Ovary (tissue), 9 donors: ENCODE data around the gene SKA2. TPM values are rescaled to one million over a fixed set of nuclear protein-coding genes. Genes with fewer than 3 reads are reported as not detected.

ENCODE experiments used
- DNase-seq, 5 donors: peaks; one replicate each; pipeline ENCODE4 v3.0.0-alpha.2; 2019 to 2020
- H3K27ac ChIP-seq, 2 donors: fragments of 200-600 bp; one replicate each; pipeline versions ENCODE4 v1.5.1 to v1.8.0; 2019 to 2022
- H3K27me3 ChIP-seq: fragments of 200-600 bp; one replicate; pipeline ENCODE4 v1.8.0; 2022
- H3K36me3 ChIP-seq: fragments of 200-600 bp; sonication (generic); one replicate; pipeline ENCODE4 v1.5.1; 2019
- H3K4me1 ChIP-seq: one replicate; pipeline ENCODE4 v1.8.1; 2013; ENCODE audit warnings: mild to moderate bottlenecking, moderate library complexity; ENCODE audit not compliant: insufficient read depth
- H3K4me3 ChIP-seq: fragments of 200-600 bp; sonication (generic); one replicate; pipeline ENCODE4 v1.5.1; 2017
- H3K9me3 ChIP-seq, 2 donors: fragments of 200-600 bp in 1 of 2; sonication (generic) in 1 of 2; one replicate each; pipeline versions ENCODE4 v1.5.1 to v1.8.1; 2013 to 2019; ENCODE audit warnings: mild to moderate bottlenecking in 1 of 2, moderate library complexity in 1 of 2
- EP300 ChIP-seq: sonication (generic); formaldehyde crosslinking; IDR thresholded peaks from one replicate; pipeline ENCODE4 v1.6.1; 2017; ENCODE audit warnings: antibody characterized with exemption
- POLR2A ChIP-seq: fragments of 450-650 bp; IDR thresholded peaks from one replicate; pipeline ENCODE4 v1.6.1; 2017; ENCODE audit warnings: antibody characterized with exemption, mild to moderate bottlenecking, moderate library complexity
- WGBS, 3 donors: extraction: QIAGEN DNeasy Blood & Tissue Kit in 1 of 3; methylation state at CpG; one replicate each; pipeline versions ENCODE4 v1.1.5 to v1.1.7; 2013 to 2017; 5-methylcytosine and 5-hydroxymethylcytosine counted together
- intact Hi-C, 4 donors: fragments of 100-400 bp; cut with DNase I; formaldehyde crosslinking; loops; one replicate each; pipeline versions ENCODE4 v1.11.0 to v1.15.1; 2022 to 2023
- polyA plus RNA-seq, 2 donors: library from polyadenylated mRNA; stranded (reverse); fragments of 200-250 nt in 1 of 2; fragments of 350-450 nt in 1 of 2; fragmentation: Illumina TruSeq in 1 of 2; extraction: RNeasy Lipid Tissue Mini Kit (QIAGEN cat#74804) in 1 of 2; gene quantifications; one replicate each; pipeline ENCODE4 v1.2.3, GENCODE V29; 2013 to 2014
- total RNA-seq, 7 donors: library from RNA; depleted of rRNA in 2 of 7; stranded (reverse); fragments of >200 nt in 2 of 7; fragmentation: NEBNext Ultra II Directional in 3 of 7; extraction: Animal tissue kit (Norgen Biotek cat#: 25700) in 3 of 7; gene quantifications; one replicate each; pipeline versions ENCODE4 v1.1.0 to v1.2.4, GENCODE V29; 2016 to 2023
- TF ChIP-seq, protein P1 (sequence below), 3 donors: fragments of 450-650 bp in 2 of 3; fragments of 200-600 bp in 1 of 3; IDR thresholded peaks; one replicate each; pipeline versions ENCODE4 v1.5.1 to v1.8.0; 2016 to 2022; ENCODE audit warnings: antibody characterized with exemption in 3 of 3, mild to moderate bottlenecking in 1 of 3
- donor health status: DM: no; HTN: no; CAD: no; lungs with moderate emphysema.
- donor health status: DM: no; HTN: no; CAD: no.
- donor health status: Bipolar disorder and iron deficiency.
- donor health status: DM: yes; HTN: yes; CAD: no.
- donor health status: DM: no; HTN: no; CAD: no.
- donor health status: DM: yes; HTN: yes; CAD: no.

The SKA2 gene
- total and polyA plus RNA-seq, 9 donors: 15.1 to 50.0 (median 25.5) TPM

DNA sequence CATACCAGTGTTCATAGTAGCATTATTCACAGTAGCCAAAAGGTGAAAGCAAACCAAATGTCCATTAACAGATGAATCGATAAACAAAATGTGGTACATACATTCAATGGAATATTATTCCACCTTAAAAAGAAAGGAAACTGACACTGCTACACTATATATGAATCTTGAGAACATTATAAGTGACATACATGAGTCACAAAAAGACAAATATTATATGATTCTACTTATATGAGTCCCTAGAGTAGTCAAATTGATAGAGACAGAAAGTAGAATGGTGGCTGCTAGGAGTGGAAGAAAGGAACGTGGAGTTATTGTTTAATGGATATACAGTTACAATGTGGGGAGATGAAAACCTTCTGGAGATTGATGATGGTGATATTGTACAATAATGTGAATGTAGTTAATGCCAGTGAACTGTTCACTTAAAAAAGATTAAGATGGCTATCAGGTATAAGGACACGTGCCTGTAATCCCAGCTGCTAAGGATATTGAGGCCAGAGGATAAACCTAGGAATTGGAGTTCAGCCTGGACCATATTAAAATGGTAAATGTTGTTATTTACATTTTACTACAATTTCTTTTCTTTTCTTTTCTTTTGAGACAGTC lies 28.1 kb downstream of the SKA2 start:
- no peak for DNase-seq
- Histone ChIP-seq H3K27me3 (no peaks in the 10 kb centered on the region), H3K36me3 (no peaks in the 10 kb centered on the region), H3K27ac (no peak overlapping the region), H3K4me1 (no peaks in the 10 kb centered on the region), H3K4me3 (no peak overlapping the region), H3K9me3 (no peaks in the 10 kb centered on the region)
- 61 to 86% (median 63%) methylated on average over 3 of the region's 3 CpGs for WGBS, 3 donors
- no peak for TF ChIP-seq POLR2A
- TF ChIP-seq, protein P1, sequence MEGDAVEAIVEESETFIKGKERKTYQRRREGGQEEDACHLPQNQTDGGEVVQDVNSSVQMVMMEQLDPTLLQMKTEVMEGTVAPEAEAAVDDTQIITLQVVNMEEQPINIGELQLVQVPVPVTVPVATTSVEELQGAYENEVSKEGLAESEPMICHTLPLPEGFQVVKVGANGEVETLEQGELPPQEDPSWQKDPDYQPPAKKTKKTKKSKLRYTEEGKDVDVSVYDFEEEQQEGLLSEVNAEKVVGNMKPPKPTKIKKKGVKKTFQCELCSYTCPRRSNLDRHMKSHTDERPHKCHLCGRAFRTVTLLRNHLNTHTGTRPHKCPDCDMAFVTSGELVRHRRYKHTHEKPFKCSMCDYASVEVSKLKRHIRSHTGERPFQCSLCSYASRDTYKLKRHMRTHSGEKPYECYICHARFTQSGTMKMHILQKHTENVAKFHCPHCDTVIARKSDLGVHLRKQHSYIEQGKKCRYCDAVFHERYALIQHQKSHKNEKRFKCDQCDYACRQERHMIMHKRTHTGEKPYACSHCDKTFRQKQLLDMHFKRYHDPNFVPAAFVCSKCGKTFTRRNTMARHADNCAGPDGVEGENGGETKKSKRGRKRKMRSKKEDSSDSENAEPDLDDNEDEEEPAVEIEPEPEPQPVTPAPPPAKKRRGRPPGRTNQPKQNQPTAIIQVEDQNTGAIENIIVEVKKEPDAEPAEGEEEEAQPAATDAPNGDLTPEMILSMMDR (IDR thresholded peaks at IDR 0.05): no peak
- no peak for TF ChIP-seq EP300
- intact Hi-C loops: no loop called here

DNA sequence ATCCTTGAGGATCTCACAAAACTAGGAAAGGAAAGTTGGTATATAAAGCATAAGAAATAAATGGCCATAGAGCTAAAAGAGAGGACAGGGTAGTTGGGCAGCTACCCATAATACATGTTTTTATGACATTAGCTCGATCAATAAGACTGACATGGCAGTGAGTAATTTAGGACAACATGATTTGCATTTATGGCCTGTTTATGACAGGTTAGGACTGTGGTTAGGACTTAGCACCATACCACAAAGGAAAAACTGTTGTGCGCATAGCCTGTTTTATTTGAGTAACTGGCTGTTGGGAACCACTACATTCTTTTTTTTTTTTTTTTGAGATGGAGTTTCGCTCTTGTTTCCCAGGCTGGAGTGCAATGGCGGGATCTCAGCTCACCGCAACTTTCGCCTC lies 30.3 kb downstream of the SKA2 start:
- Histone ChIP-seq H3K4me1 (no peaks in the 10 kb centered on the region), H3K9me3 (no peaks in the 10 kb centered on the region), H3K27ac (no peak overlapping the region), H3K4me3 (no peak overlapping the region), H3K36me3 (no peaks in the 10 kb centered on the region), H3K27me3 (no peaks in the 10 kb centered on the region)
- intact Hi-C loops: no loop called here
- WGBS, 3 donors: 91 to 95% (median 93%) methylated on average over 6 of the region's 6 CpGs
- TF ChIP-seq, protein P1 (IDR thresholded peaks at IDR 0.05): no peak
- TF ChIP-seq POLR2A (no peak), EP300 (no peak)
- DNase-seq: no peak

DNA sequence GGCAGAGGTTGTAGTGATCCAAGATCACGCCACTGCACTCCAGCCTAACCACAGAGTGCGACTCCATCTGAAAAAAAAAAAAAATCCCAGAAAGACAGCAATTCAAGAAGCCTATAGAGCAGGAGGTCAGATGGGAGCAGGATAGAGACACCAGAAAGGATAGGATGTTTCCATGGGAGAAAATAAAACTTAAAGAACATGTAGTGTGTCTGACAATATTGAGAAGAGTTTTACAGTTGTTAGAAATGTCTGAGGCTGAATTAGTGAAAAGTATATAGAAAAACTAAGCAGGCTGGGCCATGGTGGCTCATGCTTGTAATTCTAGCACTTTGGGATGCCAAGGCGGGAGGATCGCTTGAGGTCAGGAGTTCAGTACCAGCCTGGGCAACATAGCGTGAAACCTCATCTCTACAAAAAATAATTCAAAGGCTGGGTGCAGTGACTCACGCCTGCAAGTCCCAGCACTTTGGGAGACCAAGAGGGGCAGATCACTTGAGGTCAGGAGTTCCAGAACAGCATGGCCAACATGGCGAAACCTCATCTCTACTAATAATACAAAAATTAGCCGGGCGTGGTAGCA lies 33.0 kb downstream of the SKA2 start:
- WGBS, 3 donors: 94 to 98% (median 97%) methylated on average over 9 of the region's 9 CpGs
- no peak for DNase-seq
- H3K4me3 ChIP-seq: no peak overlapping the region
- no peaks in the 10 kb centered on the region for H3K4me1 ChIP-seq
- no peak for TF ChIP-seq POLR2A
- TF ChIP-seq EP300: no peak
- TF ChIP-seq, protein P1 (IDR thresholded peaks at IDR 0.05): no peak
- intact Hi-C loops: no loop called here
- H3K27me3 ChIP-seq: no peaks in the 10 kb centered on the region
- no peak overlapping the region for H3K27ac ChIP-seq
- H3K36me3 ChIP-seq: no peaks in the 10 kb centered on the region
- no peaks in the 10 kb centered on the region for H3K9me3 ChIP-seq

DNA sequence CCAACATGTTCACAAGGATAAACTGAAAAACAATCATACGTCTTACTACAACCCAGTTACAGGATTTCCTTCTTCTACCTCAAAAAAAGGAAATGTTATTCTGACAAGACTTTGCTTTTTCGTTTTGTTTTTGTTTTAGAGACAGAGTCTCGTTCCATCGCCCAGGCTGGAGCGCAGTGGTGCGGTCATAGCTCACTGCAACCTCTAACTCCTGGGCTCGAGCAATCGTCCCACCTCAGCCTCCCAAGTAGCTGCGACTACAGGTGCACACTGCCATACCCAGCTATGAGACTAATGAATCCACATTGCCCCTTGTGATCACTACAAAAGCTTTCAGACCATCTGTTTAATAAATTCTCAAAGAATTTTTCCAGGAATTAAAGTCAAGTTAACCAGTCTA lies 39.5 kb downstream of the SKA2 start:
- Histone ChIP-seq H3K27me3 (no peaks in the 10 kb centered on the region), H3K4me3 (no peak overlapping the region), H3K9me3 (no peaks in the 10 kb centered on the region), H3K4me1 (no peaks in the 10 kb centered on the region), H3K36me3 (no peaks in the 10 kb centered on the region), H3K27ac (no peak overlapping the region)
- DNase-seq: no peak
- no peak for TF ChIP-seq POLR2A
- no peak for TF ChIP-seq EP300
- TF ChIP-seq, protein P1 (IDR thresholded peaks at IDR 0.05): no peak
- intact Hi-C loops: no loop called here
- 93 to 95% (median 94%) methylated on average over 9 of the region's 9 CpGs for WGBS, 3 donors
